Activated T-helper 1 cell treated with Interleukin-2 at 50 U/mL for 16 hours (primary cell): Measurements from ENCODE around the gene LUC7L3.
"Not testable (repeated sequence)": the region's sequence is repeated elsewhere in the genome, so short reads cannot be mapped to it uniquely, and the experiment has no call there.

Source experiments
- DNase-seq: peaks from one replicate; pipeline ENCODE4 v3.0.0-alpha.2; 2020; ENCODE audit warnings: low read depth

The LUC7L3 gene

GRCh38 chr17:50710025-50710424, 9.4 kb upstream of the LUC7L3 start:
- DNase-seq, result no peak

- DNase-seq, result no peak
These were observed 8.8 kb upstream of the LUC7L3 start for GRCh38 chr17:50710650-50711049.

GRCh38 chr17:50712641-50713040, 6.8 kb upstream of the LUC7L3 start:
- no peak for DNase-seq

- DNase-seq, result no peak
These were observed 3.9 kb upstream of the LUC7L3 start for GRCh38 chr17:50715471-50715870.

GRCh38 chr17:50719924-50720794, 756 bp downstream of the LUC7L3 start:
- no peak for DNase-seq

- DNase-seq, result no peak
These were observed 2.0 kb downstream of the LUC7L3 start for GRCh38 chr17:50721194-50722010.

GRCh38 chr17:50722746-50723145, 3.3 kb downstream of the LUC7L3 start:
- DNase-seq, result no peak

GRCh38 chr17:50724622-50725021, 5.2 kb downstream of the LUC7L3 start:
- not testable (repeated sequence) for DNase-seq

GRCh38 chr17:50725769-50726655, 6.6 kb downstream of the LUC7L3 start:
- DNase-seq, result no peak

GRCh38 chr17:50728112-50728429, 8.7 kb downstream of the LUC7L3 start:
- no peak for DNase-seq

GRCh38 chr17:50728881-50729765, 9.7 kb downstream of the LUC7L3 start:
- no peak for DNase-seq

- DNase-seq, result no peak
These were observed 12.4 kb downstream of the LUC7L3 start for GRCh38 chr17:50731575-50732460.

GRCh38 chr17:50735287-50735686, 15.9 kb downstream of the LUC7L3 start:
- no peak for DNase-seq

- no peak for DNase-seq
These were observed 17.8 kb downstream of the LUC7L3 start for GRCh38 chr17:50737118-50737698.

- no peak for DNase-seq
These were observed 19.7 kb downstream of the LUC7L3 start for GRCh38 chr17:50739098-50739497.

GRCh38 chr17:50745631-50746030, 26.2 kb downstream of the LUC7L3 start:
- DNase-seq, result no peak

GRCh38 chr17:50749245-50749644, 29.8 kb downstream of the LUC7L3 start:
- no peak for DNase-seq

GRCh38 chr17:50754521-50754920, 35.1 kb downstream of the LUC7L3 start:
- no peak for DNase-seq

- no peak for DNase-seq
These were observed 39.1 kb downstream of the LUC7L3 start for GRCh38 chr17:50758524-50758923.
